Measurements from ENCODE around the gene SKAP2.

GRCh38 chr7:26694713-26695112, 169.7 kb downstream of the SKAP2 start:
- TF ChIP-seq CTCF (IDR thresholded peaks at IDR 0.05) (no peak), POLR2A (IDR thresholded peaks at IDR 0.05) (no peak)

All from lower leg skin (tissue), 3 donors.